ENCODE data around the gene CCDC60.
"Not testable (repeated sequence)": the region's sequence is repeated elsewhere in the genome, so short reads cannot be mapped to it uniquely, and the experiment has no call there.

The CCDC60 gene

GRCh38 chr12:119340578-119340977 lies 6.0 kb downstream of the CCDC60 start:
- no peak for DNase-seq (ENCODE audit: low read depth)

GRCh38 chr12:119341020-119341419 lies 6.5 kb downstream of the CCDC60 start:
- no peak for DNase-seq (ENCODE audit: low read depth)

- DNase-seq (ENCODE audit: low read depth): no peak
Measured at GRCh38 chr12:119341988-119342387, 7.5 kb downstream of the CCDC60 start.

- DNase-seq (ENCODE audit: low read depth): no peak
Measured at GRCh38 chr12:119343130-119343529, 8.6 kb downstream of the CCDC60 start.

- DNase-seq (ENCODE audit: low read depth): no peak
Measured at GRCh38 chr12:119354172-119354571, 19.6 kb downstream of the CCDC60 start.

GRCh38 chr12:119360366-119360765 lies 25.8 kb downstream of the CCDC60 start:
- not testable (repeated sequence) for DNase-seq (ENCODE audit: low read depth)

- DNase-seq (ENCODE audit: low read depth): no peak
Measured at GRCh38 chr12:119363037-119363436, 28.5 kb downstream of the CCDC60 start.

GRCh38 chr12:119363490-119363889 lies 29.0 kb downstream of the CCDC60 start:
- no peak for DNase-seq (ENCODE audit: low read depth)

- DNase-seq (ENCODE audit: low read depth): no peak
Measured at GRCh38 chr12:119365451-119365850, 30.9 kb downstream of the CCDC60 start.

- no peak for DNase-seq (ENCODE audit: low read depth)
Measured at GRCh38 chr12:119366007-119366406, 31.5 kb downstream of the CCDC60 start.

- no peak for DNase-seq (ENCODE audit: low read depth)
Measured at GRCh38 chr12:119369161-119369560, 34.6 kb downstream of the CCDC60 start.

GRCh38 chr12:119369907-119370546 lies 35.5 kb downstream of the CCDC60 start:
- no peak for DNase-seq (ENCODE audit: low read depth)

GRCh38 chr12:119372540-119372939 lies 38.0 kb downstream of the CCDC60 start:
- DNase-seq (ENCODE audit: low read depth): no peak

- no peak for DNase-seq (ENCODE audit: low read depth)
Measured at GRCh38 chr12:119373001-119373400, 38.5 kb downstream of the CCDC60 start.

- no peak for DNase-seq (ENCODE audit: low read depth)
Measured at GRCh38 chr12:119373666-119374065, 39.1 kb downstream of the CCDC60 start.

- DNase-seq (ENCODE audit: low read depth): no peak
Measured at GRCh38 chr12:119374635-119375034, 40.1 kb downstream of the CCDC60 start.

GRCh38 chr12:119375075-119375882 lies 40.8 kb downstream of the CCDC60 start:
- no peak for DNase-seq (ENCODE audit: low read depth)

GRCh38 chr12:119375883-119376190 lies 41.3 kb downstream of the CCDC60 start:
- DNase-seq (ENCODE audit: low read depth): no peak

- no peak for DNase-seq (ENCODE audit: low read depth)
Measured at GRCh38 chr12:119378903-119379302, 44.4 kb downstream of the CCDC60 start.

- DNase-seq (ENCODE audit: low read depth): no peak
Measured at GRCh38 chr12:119381471-119382235, 47.1 kb downstream of the CCDC60 start.

GRCh38 chr12:119383206-119383605 lies 48.7 kb downstream of the CCDC60 start:
- DNase-seq (ENCODE audit: low read depth): no peak

- DNase-seq (ENCODE audit: low read depth): no peak
Measured at GRCh38 chr12:119384340-119384739, 49.8 kb downstream of the CCDC60 start.

GRCh38 chr12:119385659-119386058 lies 51.1 kb downstream of the CCDC60 start:
- no peak for DNase-seq (ENCODE audit: low read depth)

All from stimulated activated CD8-positive, alpha-beta memory T cell treated with anti-CD3 and anti-CD28 coated beads, Interleukin-15, amount 100 ng/mL, for 24 hours (primary cell).